Measurements from ENCODE around the gene CCND3.

Gene CCND3

GRCh38 chr6:41974281-41974825, 32.7 kb upstream of the CCND3 start:
- Histone ChIP-seq H3K4me3 (ENCODE audit: low read depth in 1 of 2, low read length in 1 of 2) (no peak overlapping the region), H3K4me1 (ENCODE audit: control insufficient read depth in 1 of 2, insufficient read depth in 1 of 2, low read depth in 1 of 2, low read length in 1 of 2) (peaks cover 7 to 15% of the 10 kb centered on the region in 2 experiments), H3K27me3 (no peaks in the 10 kb centered on the region), H3K36me3 (no peaks in the 10 kb centered on the region), H3K9me3 (no peaks in the 10 kb centered on the region), H3K27ac (no peak overlapping the region)
- no peak for TF ChIP-seq CTCF (IDR thresholded peaks at IDR 0.05)

GRCh38 chr6:41972826-41973225, 31.2 kb upstream of the CCND3 start:
- Histone ChIP-seq H3K4me1 (ENCODE audit: control insufficient read depth in 1 of 2, insufficient read depth in 1 of 2, low read depth in 1 of 2, low read length in 1 of 2) (peaks cover 7 to 15% of the 10 kb centered on the region in 2 experiments), H3K9me3 (no peaks in the 10 kb centered on the region)

GRCh38 chr6:41970436-41970846, 28.8 kb upstream of the CCND3 start:
- peak overlapping the region; percentile 60 for H3K27ac ChIP-seq

More at GRCh38 chr6:41972826-41973225, 31.2 kb upstream of the CCND3 start:
- Histone ChIP-seq H3K4me3 (ENCODE audit: low read depth in 1 of 2, low read length in 1 of 2) (no peak overlapping the region), H3K27ac (no peak overlapping the region), H3K36me3 (no peaks in the 10 kb centered on the region), H3K27me3 (no peaks in the 10 kb centered on the region)
- TF ChIP-seq CTCF (IDR thresholded peaks at IDR 0.05), result no peak

GRCh38 chr6:41967312-41968287, 26.0 kb upstream of the CCND3 start:
- H3K27ac ChIP-seq, result peak overlapping the region; percentile 52
- peaks cover 18 to 26% of the 10 kb centered on the region in 2 experiments for H3K4me1 ChIP-seq (ENCODE audit: control insufficient read depth in 1 of 2, insufficient read depth in 1 of 2, low read depth in 1 of 2, low read length in 1 of 2)
- TF ChIP-seq CTCF (IDR thresholded peaks at IDR 0.05), result no peak
- H3K4me3 ChIP-seq (ENCODE audit: low read depth in 1 of 2, low read length in 1 of 2), result no peak overlapping the region
- no peaks in the 10 kb centered on the region for H3K36me3 ChIP-seq
- no peaks in the 10 kb centered on the region for H3K9me3 ChIP-seq
- H3K27me3 ChIP-seq, result no peaks in the 10 kb centered on the region

More at GRCh38 chr6:41970436-41970846, 28.8 kb upstream of the CCND3 start:
- no peak for TF ChIP-seq CTCF (IDR thresholded peaks at IDR 0.05)
- Histone ChIP-seq H3K27me3 (no peaks in the 10 kb centered on the region), H3K4me1 (ENCODE audit: control insufficient read depth in 1 of 2, insufficient read depth in 1 of 2, low read depth in 1 of 2, low read length in 1 of 2) (peaks cover 18 to 26% of the 10 kb centered on the region in 2 experiments), H3K9me3 (no peaks in the 10 kb centered on the region), H3K4me3 (ENCODE audit: low read depth in 1 of 2, low read length in 1 of 2) (no peak overlapping the region), H3K36me3 (no peaks in the 10 kb centered on the region)

- no peak for TF ChIP-seq CTCF (IDR thresholded peaks at IDR 0.05)
- no peaks in the 10 kb centered on the region for H3K36me3 ChIP-seq
- no peak overlapping the region for H3K4me3 ChIP-seq (ENCODE audit: low read depth in 1 of 2, low read length in 1 of 2)
- H3K9me3 ChIP-seq, result no peaks in the 10 kb centered on the region
- no peaks in the 10 kb centered on the region for H3K27me3 ChIP-seq
- peaks cover 18 to 26% of the 10 kb centered on the region in 2 experiments for H3K4me1 ChIP-seq (ENCODE audit: control insufficient read depth in 1 of 2, insufficient read depth in 1 of 2, low read depth in 1 of 2, low read length in 1 of 2)
- H3K27ac ChIP-seq, result peak overlapping the region; percentile 52
These were observed 25.3 kb upstream of the CCND3 start for GRCh38 chr6:41966961-41967311.
